LNCaP clone FGC (cell line): ENCODE results near the gene DDAH1.
"Not testable (repeated sequence)": the region's sequence is repeated elsewhere in the genome, so short reads cannot be mapped to it uniquely, and the experiment has no call there.

Source experiments
- DNase-seq: peaks from one replicate; pipeline ENCODE4 v3.0.0-alpha.2; 2011; ENCODE audit warnings: low read depth
- H3K4me3 ChIP-seq: 2 replicates; pipeline ENCODE4 v1.5.1; 2011; ENCODE audit warnings: mild to moderate bottlenecking, low read depth, low read length, control low read depth
- TF ChIP-seq, protein P1 (sequence below): IDR thresholded peaks from 2 replicates; pipeline ENCODE4 v1.5.1; 2012; ENCODE audit warnings: mild to moderate bottlenecking; ENCODE audit not compliant: control insufficient read depth, insufficient read depth; ENCODE audit errors: extremely low read depth

DDAH1 gene

DNA sequence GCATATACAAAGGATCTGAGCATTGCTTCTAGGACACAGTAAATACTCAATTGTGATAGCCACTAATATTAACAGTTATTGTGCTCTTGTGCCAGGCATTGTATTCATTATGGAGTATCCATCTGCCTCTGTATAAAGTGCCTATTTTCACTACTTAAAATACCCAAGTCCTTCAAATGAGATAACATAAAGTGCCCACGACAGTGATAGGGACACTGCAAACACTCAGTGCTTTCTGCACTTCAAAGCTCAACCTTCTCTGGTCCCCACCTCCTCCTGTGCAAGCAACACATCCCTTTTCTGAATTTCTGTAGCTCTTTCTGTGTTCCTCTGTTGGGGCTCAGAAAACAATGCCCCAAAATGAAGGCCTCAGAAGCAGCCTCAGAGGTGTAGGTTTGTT, 6.6 kb upstream of the DDAH1 start:
- TF ChIP-seq, protein P1, sequence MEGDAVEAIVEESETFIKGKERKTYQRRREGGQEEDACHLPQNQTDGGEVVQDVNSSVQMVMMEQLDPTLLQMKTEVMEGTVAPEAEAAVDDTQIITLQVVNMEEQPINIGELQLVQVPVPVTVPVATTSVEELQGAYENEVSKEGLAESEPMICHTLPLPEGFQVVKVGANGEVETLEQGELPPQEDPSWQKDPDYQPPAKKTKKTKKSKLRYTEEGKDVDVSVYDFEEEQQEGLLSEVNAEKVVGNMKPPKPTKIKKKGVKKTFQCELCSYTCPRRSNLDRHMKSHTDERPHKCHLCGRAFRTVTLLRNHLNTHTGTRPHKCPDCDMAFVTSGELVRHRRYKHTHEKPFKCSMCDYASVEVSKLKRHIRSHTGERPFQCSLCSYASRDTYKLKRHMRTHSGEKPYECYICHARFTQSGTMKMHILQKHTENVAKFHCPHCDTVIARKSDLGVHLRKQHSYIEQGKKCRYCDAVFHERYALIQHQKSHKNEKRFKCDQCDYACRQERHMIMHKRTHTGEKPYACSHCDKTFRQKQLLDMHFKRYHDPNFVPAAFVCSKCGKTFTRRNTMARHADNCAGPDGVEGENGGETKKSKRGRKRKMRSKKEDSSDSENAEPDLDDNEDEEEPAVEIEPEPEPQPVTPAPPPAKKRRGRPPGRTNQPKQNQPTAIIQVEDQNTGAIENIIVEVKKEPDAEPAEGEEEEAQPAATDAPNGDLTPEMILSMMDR, result no peak

DNA sequence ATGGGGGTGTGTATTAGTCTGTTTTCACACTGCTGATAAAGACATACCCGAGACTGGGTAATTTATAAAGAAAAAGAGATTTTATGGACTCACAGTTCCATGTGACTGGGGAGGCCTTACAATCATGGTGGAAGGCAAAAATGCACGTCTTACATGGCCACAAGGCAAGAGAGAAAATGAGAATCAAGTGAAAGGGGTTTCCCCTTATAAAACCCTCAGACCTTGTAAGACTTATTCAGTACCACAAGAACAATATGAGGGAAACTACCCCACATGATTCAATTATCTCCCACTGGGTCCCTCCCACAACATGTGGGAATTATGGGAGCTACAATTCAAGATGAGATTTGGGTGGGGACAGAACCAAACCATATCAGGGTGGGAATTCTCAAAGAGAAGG, 5.2 kb upstream of the DDAH1 start:
- not testable (repeated sequence) for H3K4me3 ChIP-seq, DNase-seq

More for the DNA sequence above, 6.6 kb upstream of the DDAH1 start:
- no peak overlapping the region for H3K4me3 ChIP-seq
- no peak for DNase-seq

DNA sequence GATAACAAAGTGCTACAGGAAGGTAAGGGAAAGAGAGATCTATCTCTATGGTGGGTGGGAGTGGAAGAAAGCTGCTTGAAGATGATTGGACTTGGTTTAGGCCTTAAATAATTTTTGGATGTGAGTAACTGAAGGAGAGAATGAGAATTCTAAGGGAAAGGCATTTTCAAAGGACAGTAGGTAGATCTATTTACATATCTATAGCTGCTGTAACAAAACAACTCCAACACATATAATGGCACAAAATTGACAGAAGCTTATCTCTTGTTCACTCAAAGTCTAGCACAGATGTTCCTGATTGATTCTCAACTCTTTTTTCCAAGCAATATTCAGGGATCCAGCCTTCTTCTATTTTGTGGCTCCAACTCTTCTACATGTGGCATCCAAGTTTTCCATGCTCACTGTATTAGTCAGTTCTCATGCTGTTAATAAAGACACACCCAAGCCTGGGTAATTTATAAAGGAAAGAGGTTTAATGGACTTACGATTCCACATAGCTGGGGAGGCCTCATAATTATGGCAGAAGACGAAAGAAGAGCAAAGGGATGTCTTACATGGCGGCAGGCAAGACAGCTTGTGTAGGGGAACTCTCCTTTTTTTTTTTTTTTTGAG, 3.1 kb upstream of the DDAH1 start:
- DNase-seq, result no peak
- TF ChIP-seq, protein P1, result no peak
- H3K4me3 ChIP-seq, result no peak overlapping the region

DNA sequence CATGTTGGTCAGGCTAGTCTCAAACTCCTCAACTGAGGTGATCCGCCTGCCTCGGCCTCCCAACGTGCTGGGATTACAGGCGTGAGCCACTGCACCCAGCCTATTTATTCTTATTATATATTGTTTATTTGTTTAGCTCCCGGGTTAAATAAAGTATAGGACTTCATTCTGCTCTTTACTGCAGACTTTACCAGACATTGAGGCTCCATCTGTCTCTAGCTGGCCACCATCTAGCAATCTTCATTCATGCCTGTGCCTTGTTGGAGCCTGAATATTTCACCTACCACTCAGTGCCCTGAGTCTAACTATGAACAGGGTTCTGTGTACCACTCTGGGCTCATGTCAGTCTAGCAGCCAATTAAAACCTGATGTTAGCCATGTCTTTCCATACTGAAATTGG, 2.1 kb upstream of the DDAH1 start:
- H3K4me3 ChIP-seq, result no peak overlapping the region
- TF ChIP-seq, protein P1, result no peak
- no peak for DNase-seq

DNA sequence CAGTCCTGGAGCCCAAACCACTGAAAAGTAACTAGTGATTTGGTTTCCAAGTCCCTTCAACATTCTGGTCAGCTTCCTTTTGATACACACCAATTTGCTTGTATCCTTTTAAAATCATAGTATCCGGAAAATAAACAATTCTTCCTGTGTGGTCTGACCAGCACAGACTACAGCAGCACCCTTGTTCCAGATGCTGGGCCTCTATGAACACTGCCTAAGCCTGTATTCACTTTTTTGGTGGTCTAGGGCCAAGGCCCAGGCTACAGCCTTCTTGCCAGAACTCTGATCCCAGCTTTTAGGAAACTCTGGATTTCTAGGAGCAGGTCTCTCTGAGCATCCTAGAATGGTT, 801 bp upstream of the DDAH1 start:
- DNase-seq, result no peak
- TF ChIP-seq, protein P1, result no peak
- H3K4me3 ChIP-seq, result peak overlapping the region; percentile 68

DNA sequence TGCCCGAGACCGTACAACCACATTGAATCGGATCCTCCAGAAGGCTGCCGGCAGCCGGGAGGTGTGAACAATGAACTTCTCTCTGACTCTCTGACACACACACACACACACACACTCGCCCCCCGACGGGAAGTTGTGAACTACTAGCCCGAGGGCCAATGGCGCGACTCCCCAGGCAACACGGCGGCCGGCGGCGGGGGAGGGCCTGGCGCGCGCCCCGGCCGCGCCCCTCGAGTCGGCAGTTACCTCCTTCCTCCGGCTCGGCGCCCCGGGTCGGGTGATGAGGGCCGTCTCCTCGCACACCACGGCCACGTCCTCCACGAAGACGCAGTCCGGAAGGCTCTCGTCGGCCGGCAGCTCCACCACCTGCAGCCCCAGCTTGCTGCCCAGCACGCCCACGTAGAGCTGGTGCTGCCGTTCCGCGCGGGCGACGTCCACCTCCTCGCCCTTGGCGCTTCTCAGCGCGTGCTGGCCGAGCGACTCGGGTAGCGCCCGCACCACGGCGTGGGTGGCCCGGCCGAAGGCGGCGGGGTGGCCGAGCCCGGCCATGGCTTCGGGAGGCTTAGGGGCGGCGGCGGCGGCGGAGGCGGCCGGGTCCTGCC, 361 bp downstream of the DDAH1 start:
- peak overlapping the region; percentile 68 for H3K4me3 ChIP-seq
- DNase-seq, result no peak
- TF ChIP-seq, protein P1, result no peak

DNA sequence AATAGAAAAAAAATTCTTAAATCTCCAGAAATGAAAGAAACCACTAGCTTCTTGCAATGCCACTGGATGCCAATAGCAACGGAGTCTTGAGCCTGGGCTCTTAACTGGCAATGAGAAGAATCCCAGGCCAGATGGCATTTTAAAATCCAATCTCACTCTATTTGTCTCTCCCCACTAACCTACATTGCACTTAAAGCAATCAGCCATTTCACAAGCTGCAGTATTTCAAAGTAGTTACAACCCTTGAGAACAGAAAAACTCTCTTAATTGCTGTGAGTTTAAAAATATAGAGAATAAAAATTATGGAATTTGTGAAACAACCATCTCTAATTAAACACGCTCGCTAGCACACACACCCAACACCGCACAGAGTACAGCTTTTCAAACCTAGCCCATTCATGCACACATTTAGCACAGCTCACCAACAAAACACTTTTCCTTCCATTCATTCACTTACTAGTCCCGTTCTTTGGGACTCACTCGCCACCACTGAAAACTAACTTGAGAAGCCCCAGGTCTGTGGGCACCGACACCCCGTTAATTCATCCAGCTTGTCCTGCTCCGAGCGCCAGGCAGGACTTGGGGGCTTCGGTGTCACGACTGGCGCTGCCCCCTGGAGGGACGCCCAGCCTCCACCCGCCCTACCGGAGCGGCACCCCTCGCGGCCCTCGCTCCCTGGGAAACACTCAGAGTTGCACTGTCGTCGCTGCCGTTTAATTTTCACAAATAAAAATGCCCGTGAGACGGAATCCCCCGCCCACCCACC, 1.0 kb downstream of the DDAH1 start:
- peak overlapping the region; percentile 68 for H3K4me3 ChIP-seq
- DNase-seq, result no peak
- TF ChIP-seq, protein P1, result no peak
